HepG2 (cell line): ENCODE measurements around the gene PDLIM7. TPM values are rescaled to one million over a fixed set of nuclear protein-coding genes. Genes with fewer than 3 reads are reported as not detected.

Experiments
- KIAA2018 ChIP-seq: sonication (generic); formaldehyde crosslinking; IDR thresholded peaks from 2 replicates; pipeline ENCODE4 v1.5.0; 2020; ENCODE audit warnings: mild to moderate bottlenecking, missing genetic modification reagents, borderline replicate concordance
- MLXIP ChIP-seq: sonication (generic); formaldehyde crosslinking; IDR thresholded peaks from 2 replicates; pipeline ENCODE4 v1.9.0; 2021; ENCODE audit warnings: missing genetic modification reagents, borderline replicate concordance
- RBM39 ChIP-seq: fragments of 200-400 bp; formaldehyde crosslinking; IDR thresholded peaks from one replicate; pipeline ENCODE4 v1.6.1; 2018; ENCODE audit warnings: antibody characterized with exemption, mild to moderate bottlenecking, low read depth, low read length; ENCODE audit not compliant: poor library complexity, severe bottlenecking
- SP4 ChIP-seq: sonication (generic); formaldehyde crosslinking; IDR thresholded peaks from 2 replicates; pipeline ENCODE4 v1.8.1; 2023; ENCODE audit warnings: mild to moderate bottlenecking, missing genetic modification reagents
- ZNF883 ChIP-seq: sonication (generic); formaldehyde crosslinking; IDR thresholded peaks from 2 replicates; pipeline ENCODE4 v1.5.1; 2020; ENCODE audit warnings: mild to moderate bottlenecking, missing genetic modification reagents; ENCODE audit errors: not compliant biosample characterization
- polyA plus RNA-seq, 8 experiments: library from polyadenylated mRNA; depleted of rRNA in 3 of 8; stranded (reverse) in 7 of 8; unstranded in 1 of 8; fragments of >200 nt; fragmentation: Illumina TruSeq in 4 of 8; extraction: Trizol in 4 of 8; gene quantifications; 2 replicates each; pipeline versions ENCODE4 v1.2.1 to v1.2.3, GENCODE V29; 2011 to 2016; ENCODE audit warnings: low read depth in 4 of 8, missing spikeins in 1 of 8, mixed read lengths in 1 of 8; ENCODE audit not compliant: insufficient read depth in 1 of 8
- total RNA-seq, 5 experiments: library from RNA; depleted of rRNA; stranded (reverse); fragments of >200 nt; fragmentation: Illumina TruSeq; extraction: Trizol; gene quantifications; 2 replicates each; pipeline ENCODE4 v1.2.3, GENCODE V29; 2016; ENCODE audit warnings: low read depth in 1 of 5

PDLIM7 gene
- total and polyA plus RNA-seq, 2 of the 13 experiments (the other 11 are each of a cell fraction or from before 2014, with no cell fraction given) = 21.1 to 31.3 TPM

GRCh38 chr5:177530638-177531037 lies 33.2 kb upstream of the PDLIM7 start (continued):
- TF ChIP-seq MLXIP = no peak
- no peak for TF ChIP-seq RBM39
- no peak for TF ChIP-seq SP4 (CRISPR knock-in tag)
- no peak for TF ChIP-seq ZNF883
- TF ChIP-seq KIAA2018 (CRISPR knock-in tag) = no peak
